Kidney (tissue), 14 donors: ENCODE data around the gene UNC45A. TPM values are rescaled to one million over a fixed set of nuclear protein-coding genes. Genes with fewer than 3 reads are reported as not detected.
"Not testable (repeated sequence)": the region's sequence is repeated elsewhere in the genome, so short reads cannot be mapped to it uniquely, and the experiment has no call there.

Experiments
- DNase-seq, 5 donors: peaks; one replicate each; pipeline ENCODE4 v3.0.0-alpha.2; 2013 to 2020
- FAIRE-seq: peaks from 2 replicates; lab custom pipeline; 2012; peaks lifted over from hg19 to GRCh38; lab: Jason Lieb, UNC
- H3K27ac ChIP-seq, 2 donors: one replicate each; pipeline ENCODE4 v1.7.0; 2013; ENCODE audit warnings: low read depth in 2 of 2, low read length in 2 of 2, inconsistent platforms in 1 of 2
- H3K27me3 ChIP-seq: one replicate; pipeline ENCODE4 v1.7.1; 2013; ENCODE audit warnings: low read length, inconsistent platforms; ENCODE audit not compliant: control insufficient read depth, insufficient read depth
- H3K36me3 ChIP-seq, 3 donors: one replicate each; pipeline versions ENCODE4 v1.7.0 to v1.7.1; 2013; ENCODE audit warnings: low read length in 3 of 3, control low read depth in 1 of 3, inconsistent platforms in 1 of 3; ENCODE audit not compliant: insufficient read depth in 3 of 3, control insufficient read depth in 2 of 3
- H3K4me1 ChIP-seq, 3 donors: one replicate each; pipeline versions ENCODE4 v1.7.0 to v1.7.1; 2013; ENCODE audit warnings: low read length in 3 of 3, inconsistent platforms in 1 of 3, low read depth in 1 of 3; ENCODE audit not compliant: control insufficient read depth in 2 of 3, insufficient read depth in 2 of 3
- H3K4me3 ChIP-seq, 3 donors: one replicate each; pipeline versions ENCODE4 v1.7.0 to v1.8.1; 2013; ENCODE audit warnings: low read length in 3 of 3, control low read depth in 1 of 3, inconsistent platforms in 1 of 3
- H3K9ac ChIP-seq, 3 donors: one replicate each; pipeline versions ENCODE4 v1.7.0 to v1.7.1; 2013; ENCODE audit warnings: low read length in 3 of 3, control low read depth in 1 of 3, inconsistent platforms in 1 of 3
- H3K9me3 ChIP-seq, 3 donors: one replicate each; pipeline versions ENCODE4 v1.7.0 to v1.7.1; 2013; ENCODE audit warnings: low read length in 3 of 3, control low read depth in 1 of 3, inconsistent platforms in 1 of 3; ENCODE audit not compliant: control insufficient read depth in 2 of 3, insufficient read depth in 1 of 3
- CTCF ChIP-seq: IDR thresholded peaks from 3 replicates; pipeline ENCODE4 v1.5.1; 2012; ENCODE audit warnings: mild to moderate bottlenecking, moderate library complexity, borderline replicate concordance; ENCODE audit not compliant: insufficient read depth; ENCODE audit errors: extremely low read depth
- intact Hi-C: fragments of 100-400 bp; cut with DNase I; formaldehyde crosslinking; loops from one replicate; pipeline ENCODE4 v1.11.1; 2022
- polyA plus RNA-seq: library from polyadenylated mRNA; stranded (reverse); fragments of 350-450 nt; fragmentation: Illumina TruSeq; extraction: RNeasy Lipid Tissue Mini Kit (QIAGEN cat#74804); gene quantifications from one replicate; pipeline ENCODE4 v1.2.3, GENCODE V29; 2014; ENCODE audit warnings: low read depth, low replicate concordance; ENCODE audit not compliant: insufficient read depth
- total RNA-seq: library from RNA; stranded (reverse); fragmentation: NEBNext Ultra II Directional; extraction: Animal tissue kit (Norgen Biotek cat#: 25700); gene quantifications from one replicate; pipeline ENCODE4 v1.2.1, GENCODE V29; 2021
- donor health status: control.
- donor health status: control.
- donor health status: control.
- donor health status: control.
- donor health status: control.
- donor health status: DM: yes; HTN: yes; CAD: no.
- donor health status: Normal renal cell carcinoma (clear cell type).

UNC45A gene
- total and polyA plus RNA-seq, 2 donors from 2014 or later: 48.9 to 62.8 TPM

- no peak overlapping the region for H3K9ac ChIP-seq
- TF ChIP-seq CTCF: no peak
- H3K4me1 ChIP-seq: peaks cover 0 to 8% (median 6%) of the 10 kb centered on the region in 3 donors
- H3K4me3 ChIP-seq: no peak overlapping the region
- H3K27me3 ChIP-seq: no peaks in the 10 kb centered on the region
- intact Hi-C loops: no loop called here
- no peaks in the 10 kb centered on the region for H3K9me3 ChIP-seq
- no peak overlapping the region for H3K27ac ChIP-seq
- FAIRE-seq (no peak), DNase-seq (peak in 1 of 5 donors; percentile 49)
- H3K36me3 ChIP-seq: peaks cover 0 to 57% (median 48%) of the 10 kb centered on the region in 3 donors
Observed at GRCh38 chr15:90907051-90907660, 27.9 kb upstream of the UNC45A start.

DNA sequence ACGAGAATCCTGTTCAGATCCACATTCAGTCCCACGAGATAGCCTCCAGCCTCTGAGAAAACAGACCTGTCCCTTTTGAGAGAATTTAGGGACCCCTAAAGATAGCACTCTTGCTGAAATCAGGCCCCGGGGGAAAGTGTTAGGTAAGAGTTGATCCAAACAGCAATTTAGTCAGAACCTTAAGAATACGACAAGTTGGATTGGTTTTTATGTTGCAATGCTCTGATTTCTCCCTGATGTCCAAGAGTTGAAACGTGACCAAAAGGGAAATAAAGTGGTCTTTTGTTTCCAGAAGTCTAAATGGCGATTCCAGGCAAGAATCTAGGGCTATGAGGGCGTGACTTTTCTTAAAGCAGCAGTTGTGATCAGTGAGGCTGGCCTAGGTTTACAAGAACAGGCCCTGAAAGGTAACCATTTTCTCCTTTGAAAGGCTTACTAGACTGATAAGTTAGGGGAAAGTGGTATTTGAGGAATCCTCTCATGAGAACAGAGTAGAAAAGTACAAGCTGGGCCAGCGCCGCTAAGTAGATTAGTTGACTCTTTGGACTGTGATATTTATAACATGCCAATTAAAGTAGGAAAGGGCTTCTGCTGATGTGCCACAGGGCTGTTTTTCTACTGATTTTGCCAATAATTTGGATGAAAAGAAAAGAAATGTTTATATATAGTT lies 27.1 kb upstream of the UNC45A start:
- no peak for TF ChIP-seq CTCF
- Histone ChIP-seq H3K9ac (no peak overlapping the region), H3K27ac (no peak overlapping the region), H3K36me3 (peaks cover 0 to 65% (median 55%) of the 10 kb centered on the region in 3 donors), H3K9me3 (no peaks in the 10 kb centered on the region), H3K27me3 (no peaks in the 10 kb centered on the region), H3K4me1 (peaks cover 0 to 8% (median 6%) of the 10 kb centered on the region in 3 donors), H3K4me3 (no peak overlapping the region)
- peak in 1 of 5 donors; percentile 2 for DNase-seq
- no peak for FAIRE-seq
- intact Hi-C loops: no loop called here

DNA sequence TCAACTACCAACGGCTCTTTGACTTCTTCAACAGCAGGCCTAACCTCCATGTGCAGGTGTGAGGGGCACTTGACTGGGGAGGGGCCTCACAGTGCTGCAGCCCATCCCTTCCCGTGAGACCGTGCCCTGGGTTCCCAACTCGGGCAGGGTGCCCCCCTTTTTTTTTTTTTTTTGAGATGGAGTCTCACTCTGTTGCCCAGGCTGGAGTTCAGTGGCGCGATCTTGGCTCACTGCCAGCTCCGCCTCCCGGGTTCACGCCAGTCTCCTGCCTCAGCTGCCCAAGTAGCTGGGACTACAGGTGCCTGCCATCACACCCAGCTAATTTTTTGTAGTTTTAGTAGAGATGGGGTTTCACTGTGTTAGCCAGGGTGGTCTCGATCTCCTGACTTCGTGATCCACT lies 25.6 kb upstream of the UNC45A start:
- peaks cover 0 to 71% (median 62%) of the 10 kb centered on the region in 3 donors for H3K36me3 ChIP-seq
- H3K4me3 ChIP-seq, H3K4me1 ChIP-seq, H3K9me3 ChIP-seq, H3K27me3 ChIP-seq, H3K27ac ChIP-seq, H3K9ac ChIP-seq, FAIRE-seq, intact Hi-C loops: not testable (repeated sequence)
- DNase-seq: peak in 1 of 5 donors; percentile 52

- DNase-seq (peak in 1 of 5 donors; percentile 48), FAIRE-seq (no peak)
- H3K4me1 ChIP-seq: no peaks in the 10 kb centered on the region
- intact Hi-C loops: no loop called here
- no peaks in the 10 kb centered on the region for H3K9me3 ChIP-seq
- no peak overlapping the region for H3K27ac ChIP-seq
- no peak for TF ChIP-seq CTCF
- H3K36me3 ChIP-seq: peaks cover 0 to 74% (median 63%) of the 10 kb centered on the region in 3 donors
- no peak overlapping the region for H3K9ac ChIP-seq
- no peaks in the 10 kb centered on the region for H3K27me3 ChIP-seq
- H3K4me3 ChIP-seq: no peak overlapping the region
Observed at GRCh38 chr15:90909976-90910375, 25.1 kb upstream of the UNC45A start.
